HepG2 (cell line): ENCODE results near the gene DNAJB11. TPM values are rescaled to one million over a fixed set of nuclear protein-coding genes. Genes with fewer than 3 reads are reported as not detected.

Experiments
- ADNP ChIP-seq: sonication (generic); formaldehyde crosslinking; IDR thresholded peaks from 2 replicates; pipeline ENCODE4 v1.4.0; 2020; ENCODE audit warnings: missing genetic modification reagents
- ARID3A ChIP-seq: IDR thresholded peaks from 2 replicates; pipeline ENCODE4 v1.6.1; 2012; ENCODE audit warnings: low read depth, low read length, improper control_type of control experiment
- ELK4 ChIP-seq: sonication (generic); formaldehyde crosslinking; IDR thresholded peaks from 2 replicates; pipeline ENCODE4 v1.9.0; 2021; ENCODE audit warnings: missing genetic modification reagents, borderline replicate concordance
- FOSL2 ChIP-seq: sonication (generic); formaldehyde crosslinking; IDR thresholded peaks from 2 replicates; pipeline ENCODE4 v1.4.0; 2020; ENCODE audit warnings: missing genetic modification reagents
- HMG20A ChIP-seq: IDR thresholded peaks from 2 replicates; pipeline ENCODE4 v1.6.1; 2016; ENCODE audit warnings: borderline replicate concordance
- IRF2 ChIP-seq: IDR thresholded peaks from 2 replicates; pipeline ENCODE4 v1.6.1; 2018; ENCODE audit warnings: missing genetic modification reagents, missing compliant biosample characterization
- MXI1 ChIP-seq: IDR thresholded peaks from 3 replicates; pipeline ENCODE4 v1.6.1; 2012; ENCODE audit warnings: low read depth, low read length, inconsistent platforms, borderline replicate concordance
- NCOR1 ChIP-seq: fragments of 200-600 bp; sonication (generic); IDR thresholded peaks from 2 replicates; pipeline ENCODE4 v1.7.0; 2017; ENCODE audit warnings: antibody characterized with exemption, low read length, borderline replicate concordance
- PAX8 ChIP-seq: sonication (generic); formaldehyde crosslinking; IDR thresholded peaks from 2 replicates; pipeline ENCODE4 v1.8.0; 2022; ENCODE audit warnings: mild to moderate bottlenecking, missing genetic modification reagents, borderline replicate concordance
- SMAD9 ChIP-seq: sonication (generic); formaldehyde crosslinking; IDR thresholded peaks from 2 replicates; pipeline ENCODE4 v1.5.1; 2020; ENCODE audit warnings: mild to moderate bottlenecking, missing genetic modification reagents
- SNRNP70 ChIP-seq: fragments of 200-400 bp; formaldehyde crosslinking; IDR thresholded peaks from 2 replicates; pipeline ENCODE4 v1.6.1; 2017; ENCODE audit warnings: mild to moderate bottlenecking, low read depth, low read length, moderate library complexity
- TEAD3 ChIP-seq: optimal IDR thresholded peaks from 2 replicates; pipeline ENCODE3; 2016; ENCODE audit warnings: borderline replicate concordance
- ZNF10 ChIP-seq: sonication (generic); formaldehyde crosslinking; IDR thresholded peaks from 2 replicates; pipeline ENCODE4 v1.4.0; 2020; ENCODE audit warnings: mild to moderate bottlenecking, low read depth, missing genetic modification reagents, borderline replicate concordance
- ZNF296 ChIP-seq: sonication (generic); formaldehyde crosslinking; conservative IDR thresholded peaks from 2 replicates; pipeline ENCODE4 v1.5.0; 2020; ENCODE audit warnings: mild to moderate bottlenecking, missing genetic modification reagents
- ZNF3 ChIP-seq: IDR thresholded peaks from 2 replicates; pipeline ENCODE4 v1.7.0; 2017; ENCODE audit warnings: inconsistent platforms
- ZNF331 ChIP-seq: sonication (generic); formaldehyde crosslinking; IDR thresholded peaks from 2 replicates; pipeline ENCODE4 v1.4.0; 2020; ENCODE audit warnings: missing genetic modification reagents
- ZNF460 ChIP-seq: sonication (generic); formaldehyde crosslinking; IDR thresholded peaks from 2 replicates; pipeline ENCODE4 v1.5.1; 2020; ENCODE audit warnings: missing genetic modification reagents, mild to moderate bottlenecking, borderline replicate concordance
- ZNF496 ChIP-seq: sonication (generic); formaldehyde crosslinking; IDR thresholded peaks from 2 replicates; pipeline ENCODE4 v1.8.1; 2023; ENCODE audit warnings: mild to moderate bottlenecking, moderate library complexity, missing genetic modification reagents; ENCODE audit not compliant: insufficient replicate concordance
- ZNF512 ChIP-seq: sonication (generic); formaldehyde crosslinking; IDR thresholded peaks from 2 replicates; pipeline ENCODE4 v1.4.0; 2020; ENCODE audit warnings: mild to moderate bottlenecking, missing genetic modification reagents
- ZNF549 ChIP-seq: sonication (generic); formaldehyde crosslinking; IDR thresholded peaks from 2 replicates; pipeline ENCODE4 v1.5.0; 2020; ENCODE audit warnings: missing genetic modification reagents
- ZNF574 ChIP-seq: sonication (generic); formaldehyde crosslinking; IDR thresholded peaks from 2 replicates; pipeline ENCODE4 v1.4.0; 2020; ENCODE audit warnings: missing genetic modification reagents
- ZNF589 ChIP-seq: sonication (generic); formaldehyde crosslinking; conservative IDR thresholded peaks from 2 replicates; pipeline ENCODE4 v1.8.0; 2022; ENCODE audit warnings: mild to moderate bottlenecking, moderate library complexity, missing genetic modification reagents
- ZSCAN25 ChIP-seq: sonication (generic); formaldehyde crosslinking; IDR thresholded peaks from 2 replicates; pipeline ENCODE4 v1.8.0; 2022; ENCODE audit warnings: mild to moderate bottlenecking, missing genetic modification reagents
- polyA plus RNA-seq, 8 experiments: library from polyadenylated mRNA; depleted of rRNA in 3 of 8; stranded (reverse) in 7 of 8; unstranded in 1 of 8; fragments of >200 nt; fragmentation: Illumina TruSeq in 4 of 8; extraction: Trizol in 4 of 8; gene quantifications; 2 replicates each; pipeline versions ENCODE4 v1.2.1 to v1.2.3, GENCODE V29; 2011 to 2016; ENCODE audit warnings: low read depth in 4 of 8, missing spikeins in 1 of 8, mixed read lengths in 1 of 8; ENCODE audit not compliant: insufficient read depth in 1 of 8
- total RNA-seq, 5 experiments: library from RNA; depleted of rRNA; stranded (reverse); fragments of >200 nt; fragmentation: Illumina TruSeq; extraction: Trizol; gene quantifications; 2 replicates each; pipeline ENCODE4 v1.2.3, GENCODE V29; 2016; ENCODE audit warnings: low read depth in 1 of 5

DNAJB11 gene
- total and polyA plus RNA-seq, 2 of the 13 experiments (the other 11 are each of a cell fraction or from before 2014, with no cell fraction given) = 41.0 to 132 TPM

GRCh38 chr3:186525369-186526255 is 44.9 kb upstream of the DNAJB11 start (continued):
- TF ChIP-seq ZNF574 (CRISPR knock-in tag) = peak; percentile 24; the same call in 1 of the 2 replicates
- peak; percentile 76; the same call in 1 of the 2 replicates for TF ChIP-seq NCOR1
- TF ChIP-seq HMG20A (CRISPR knock-in tag) = peak; percentile 54; the same call in 1 of the 2 replicates
- peak; percentile 67; the same call in 1 of the 2 replicates for TF ChIP-seq ZNF549
- no peak for TF ChIP-seq ADNP (CRISPR knock-in tag)
- TF ChIP-seq ZSCAN25 (CRISPR knock-in tag) = 0 out of 2 replicates have a peak, but pooled peaks have one; percentile 18
- 0 out of 2 replicates have a peak, but pooled peaks have one; percentile 37 for TF ChIP-seq ZNF331 (CRISPR knock-in tag)
- no peak for TF ChIP-seq MXI1
- TF ChIP-seq PAX8 (CRISPR knock-in tag) = no peak
- TF ChIP-seq ZNF460 = no peak
- 0 out of 2 replicates have a peak, but pooled peaks have one; percentile 11 for TF ChIP-seq FOSL2 (CRISPR knock-in tag)
- TF ChIP-seq ZNF589 = no peak
- no peak for TF ChIP-seq SMAD9 (CRISPR knock-in tag)
- TF ChIP-seq ZNF296 (CRISPR knock-in tag) = no peak
- no peak for TF ChIP-seq ZNF496 (CRISPR knock-in tag)
- no peak for TF ChIP-seq SNRNP70
- TF ChIP-seq ZNF10 (CRISPR knock-in tag) = no peak
- TF ChIP-seq TEAD3 = peak; percentile 53
- no peak for TF ChIP-seq ELK4 (CRISPR knock-in tag)
- TF ChIP-seq IRF2 = 0 out of 2 replicates have a peak, but pooled peaks have one; percentile 41
- no peak for TF ChIP-seq ZNF3 (CRISPR knock-in tag)
- no peak for TF ChIP-seq ARID3A
- no peak for TF ChIP-seq ZNF512
